AG09319 (cell line): ENCODE data around the gene EFHC2.

ENCODE experiments used
- DNase-seq: peaks from one replicate; pipeline ENCODE4 v3.0.0-alpha.2; 2010; ENCODE audit warnings: low read depth; ENCODE audit errors: extremely low read depth
- TF ChIP-seq, protein P1 (sequence below): IDR thresholded peaks from 2 replicates; pipeline ENCODE4 v1.5.1; 2011; ENCODE audit warnings: low read depth, mild to moderate bottlenecking, inconsistent platforms, low read length, moderate library complexity

The EFHC2 gene

DNA sequence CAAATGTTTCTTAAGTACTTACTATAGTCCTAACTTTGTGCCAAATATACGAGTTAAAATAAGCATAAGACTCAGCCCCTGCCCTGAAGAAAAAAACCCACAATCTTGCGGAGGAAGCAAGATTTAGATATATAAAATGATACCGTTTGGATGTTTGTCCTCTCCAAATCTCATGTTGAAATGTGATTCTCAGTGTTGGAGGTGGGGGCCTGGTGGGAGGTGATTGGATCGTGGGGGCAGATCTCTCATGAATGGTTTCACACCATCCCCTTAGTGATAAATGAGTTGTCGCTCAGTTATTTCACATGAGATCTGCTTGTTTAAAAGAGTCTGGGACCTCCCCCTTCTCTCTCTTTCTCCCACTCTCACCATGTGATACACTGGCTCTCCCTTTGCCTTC lies 28.7 kb downstream of the EFHC2 start:
- TF ChIP-seq, protein P1, sequence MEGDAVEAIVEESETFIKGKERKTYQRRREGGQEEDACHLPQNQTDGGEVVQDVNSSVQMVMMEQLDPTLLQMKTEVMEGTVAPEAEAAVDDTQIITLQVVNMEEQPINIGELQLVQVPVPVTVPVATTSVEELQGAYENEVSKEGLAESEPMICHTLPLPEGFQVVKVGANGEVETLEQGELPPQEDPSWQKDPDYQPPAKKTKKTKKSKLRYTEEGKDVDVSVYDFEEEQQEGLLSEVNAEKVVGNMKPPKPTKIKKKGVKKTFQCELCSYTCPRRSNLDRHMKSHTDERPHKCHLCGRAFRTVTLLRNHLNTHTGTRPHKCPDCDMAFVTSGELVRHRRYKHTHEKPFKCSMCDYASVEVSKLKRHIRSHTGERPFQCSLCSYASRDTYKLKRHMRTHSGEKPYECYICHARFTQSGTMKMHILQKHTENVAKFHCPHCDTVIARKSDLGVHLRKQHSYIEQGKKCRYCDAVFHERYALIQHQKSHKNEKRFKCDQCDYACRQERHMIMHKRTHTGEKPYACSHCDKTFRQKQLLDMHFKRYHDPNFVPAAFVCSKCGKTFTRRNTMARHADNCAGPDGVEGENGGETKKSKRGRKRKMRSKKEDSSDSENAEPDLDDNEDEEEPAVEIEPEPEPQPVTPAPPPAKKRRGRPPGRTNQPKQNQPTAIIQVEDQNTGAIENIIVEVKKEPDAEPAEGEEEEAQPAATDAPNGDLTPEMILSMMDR = no peak
- DNase-seq = no peak

DNA sequence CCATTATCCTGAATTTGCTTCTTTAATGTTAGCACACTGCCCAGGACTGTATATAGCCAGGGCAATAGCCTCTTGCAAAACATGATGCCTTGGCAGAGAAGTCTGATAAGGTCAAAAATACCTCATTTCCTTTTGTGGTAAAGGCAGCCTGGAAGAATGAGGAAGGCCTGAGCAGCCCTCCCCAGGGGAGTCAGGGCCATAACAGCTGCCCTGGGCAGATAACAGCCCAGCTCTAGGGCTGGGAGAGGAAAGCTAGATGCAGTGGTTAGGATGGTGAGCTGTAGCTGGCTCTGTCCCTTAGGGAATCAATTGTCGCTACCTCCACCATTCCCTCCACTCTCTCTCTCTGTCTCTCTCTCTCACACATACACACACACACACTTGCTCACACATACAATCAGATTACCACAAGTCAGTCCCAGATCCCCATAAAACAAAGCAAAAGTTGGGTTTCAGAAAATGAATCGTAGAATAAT lies 29.2 kb downstream of the EFHC2 start:
- DNase-seq = no peak

GRCh38 chrX:44312421-44312820 lies 31.1 kb downstream of the EFHC2 start:
- no peak for DNase-seq
- TF ChIP-seq, protein P1 = no peak

More for the DNA sequence above, 29.2 kb downstream of the EFHC2 start:
- TF ChIP-seq, protein P1 = no peak

DNA sequence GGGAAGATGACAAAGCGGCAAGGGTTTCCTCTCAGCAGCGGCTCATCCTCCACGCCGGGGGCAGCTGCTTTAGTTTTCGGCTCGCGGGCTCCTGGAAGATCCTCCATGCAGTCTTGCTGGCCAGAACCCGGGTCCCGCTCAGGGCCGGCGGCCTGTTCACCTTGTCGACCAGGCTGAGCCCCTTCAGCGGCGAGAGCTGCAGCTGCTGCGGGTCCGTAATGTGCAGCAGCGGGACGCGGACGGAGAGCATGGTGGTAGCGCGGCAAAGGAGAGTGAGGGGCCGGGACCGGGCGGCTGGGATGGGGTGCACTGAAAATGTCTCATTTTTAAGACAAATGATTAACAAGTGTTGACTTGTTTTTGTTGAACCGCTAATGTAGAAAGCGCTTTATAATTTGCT lies 33.2 kb downstream of the EFHC2 start:
- TF ChIP-seq, protein P1 = no peak
- no peak for DNase-seq

DNA sequence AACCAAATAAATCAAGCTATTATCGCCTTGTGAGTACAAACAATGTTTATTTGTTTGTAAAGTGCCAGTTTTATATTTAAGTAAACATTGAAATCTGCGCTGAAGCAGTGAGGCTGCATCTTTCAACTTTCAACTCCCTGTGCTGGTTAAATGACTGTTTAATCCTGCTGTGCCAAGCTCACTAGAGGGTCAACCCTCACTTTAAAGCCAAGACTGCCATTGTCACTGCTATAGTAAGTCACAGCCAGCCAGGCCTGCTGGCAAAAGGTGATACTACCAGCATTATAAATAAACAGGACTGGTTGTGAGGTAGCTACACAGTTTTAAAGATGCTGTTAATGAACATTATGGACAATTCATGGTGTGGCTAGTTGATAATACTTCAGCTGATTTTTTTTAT lies 34.6 kb downstream of the EFHC2 start:
- DNase-seq = no peak
- TF ChIP-seq, protein P1 = no peak

DNA sequence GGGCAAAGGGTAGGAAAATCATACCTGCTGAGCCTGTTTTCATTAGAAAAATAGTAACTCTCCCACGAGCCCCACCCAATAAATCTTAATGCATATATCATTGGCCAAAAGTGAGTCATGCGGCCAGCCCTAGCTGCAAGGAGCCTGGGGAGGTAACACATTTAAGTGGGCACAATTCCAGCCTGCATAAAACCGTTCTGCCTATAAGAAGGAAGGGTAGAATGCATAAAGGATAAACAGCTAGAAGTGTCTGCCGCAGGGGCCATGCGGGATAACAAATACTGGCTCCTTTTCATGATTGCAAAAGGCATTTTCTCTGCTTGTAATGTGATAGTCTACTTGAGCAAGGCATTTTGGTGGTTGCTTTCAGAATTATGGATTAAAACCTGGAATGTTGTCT lies 37.1 kb downstream of the EFHC2 start:
- DNase-seq = no peak
- TF ChIP-seq, protein P1 = no peak

DNA sequence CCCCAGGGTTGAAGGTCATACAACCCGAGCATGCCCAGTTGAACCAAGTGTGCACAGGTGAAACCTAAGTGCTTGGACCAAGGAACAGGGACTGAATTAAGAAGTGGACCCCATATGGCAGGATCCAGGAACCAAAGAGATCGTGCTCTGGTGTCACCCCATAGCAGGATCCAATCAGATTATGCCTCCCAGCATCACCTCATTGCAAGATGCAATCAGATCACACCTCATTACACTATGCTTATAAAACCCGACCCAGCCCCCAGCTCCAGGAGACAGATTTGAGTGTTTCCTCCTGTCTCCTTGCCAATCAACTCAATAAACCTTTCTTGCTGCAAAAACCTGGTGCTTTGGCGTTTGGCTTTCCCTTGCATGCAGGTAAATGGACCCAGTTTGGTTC lies 37.6 kb downstream of the EFHC2 start:
- TF ChIP-seq, protein P1 = no peak
- no peak for DNase-seq
